GM21529 (cell line): ENCODE measurements around the gene CDC42BPG.
A peak's percentile ranks its signal among the peaks of the same experiment; 100 is the strongest.
"Not testable (repeated sequence)": the region's sequence is repeated elsewhere in the genome, so short reads cannot be mapped to it uniquely, and the experiment has no call there.

Experiments
- ATAC-seq: cut with Tn5 transposase; IDR thresholded peaks from one replicate; pipeline ENCODE4 v1.9.1; 2021; ENCODE audit not compliant: unreplicated experiment

CDC42BPG gene

DNA sequence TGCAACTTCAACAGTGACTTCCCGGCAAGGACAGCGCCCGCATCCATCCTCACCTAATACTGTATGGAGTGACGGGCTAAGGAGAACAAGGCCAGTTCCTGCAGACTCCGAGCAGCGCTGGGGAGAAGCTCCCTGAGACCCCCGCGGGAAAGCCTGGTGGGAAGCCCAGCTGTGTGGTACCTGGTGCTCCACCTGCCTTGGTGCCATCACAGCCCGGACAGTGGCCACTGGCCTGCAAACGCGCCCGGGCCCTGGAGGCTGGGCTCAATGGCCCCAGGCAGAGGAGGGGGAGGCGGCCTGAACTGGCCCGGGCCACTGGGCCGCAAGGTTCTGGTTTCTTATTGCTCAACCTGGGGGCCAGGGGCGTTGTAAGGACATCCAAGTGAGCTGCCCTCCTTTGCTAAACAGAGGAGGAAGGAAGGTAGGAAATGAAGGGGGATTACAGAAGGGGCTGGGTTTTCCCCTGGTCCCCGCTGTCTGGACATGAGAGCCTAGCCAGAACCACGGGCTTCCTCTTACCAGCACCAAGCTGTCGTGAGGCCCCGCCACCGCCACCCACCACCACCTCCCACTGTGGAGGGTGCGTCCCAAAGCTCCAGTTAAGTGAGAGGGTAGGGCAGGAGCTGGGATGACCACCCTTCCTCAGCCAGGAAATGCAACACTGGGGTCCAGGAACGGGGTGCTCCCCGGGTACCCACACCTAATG, 8.5 kb upstream of the CDC42BPG start:
- no peak for ATAC-seq

DNA sequence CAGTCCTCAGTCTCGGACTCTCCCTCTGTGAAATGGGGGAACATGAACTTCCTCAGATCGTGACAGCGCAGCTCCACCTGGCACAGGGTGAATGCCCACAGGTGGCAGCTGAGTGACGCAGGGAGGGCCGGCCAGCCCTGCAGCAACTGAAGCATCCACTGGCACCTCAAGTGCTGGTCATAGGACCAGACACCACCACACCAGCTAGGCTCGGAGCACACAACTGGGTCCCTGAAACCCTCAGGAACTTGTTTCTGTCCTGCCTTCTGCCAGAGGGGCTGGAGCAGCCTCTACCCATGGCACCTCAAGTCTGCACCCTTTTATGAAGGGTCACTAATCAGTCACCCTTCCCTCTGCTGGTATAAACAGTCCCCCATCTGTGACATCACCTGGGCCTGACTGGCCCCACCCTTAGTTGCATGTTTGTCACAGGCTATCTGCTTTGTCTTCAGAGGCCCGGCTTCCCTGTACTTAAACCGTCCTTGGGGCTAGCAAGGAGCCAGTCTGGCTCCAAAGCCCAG, 7.4 kb upstream of the CDC42BPG start:
- ATAC-seq = no peak

DNA sequence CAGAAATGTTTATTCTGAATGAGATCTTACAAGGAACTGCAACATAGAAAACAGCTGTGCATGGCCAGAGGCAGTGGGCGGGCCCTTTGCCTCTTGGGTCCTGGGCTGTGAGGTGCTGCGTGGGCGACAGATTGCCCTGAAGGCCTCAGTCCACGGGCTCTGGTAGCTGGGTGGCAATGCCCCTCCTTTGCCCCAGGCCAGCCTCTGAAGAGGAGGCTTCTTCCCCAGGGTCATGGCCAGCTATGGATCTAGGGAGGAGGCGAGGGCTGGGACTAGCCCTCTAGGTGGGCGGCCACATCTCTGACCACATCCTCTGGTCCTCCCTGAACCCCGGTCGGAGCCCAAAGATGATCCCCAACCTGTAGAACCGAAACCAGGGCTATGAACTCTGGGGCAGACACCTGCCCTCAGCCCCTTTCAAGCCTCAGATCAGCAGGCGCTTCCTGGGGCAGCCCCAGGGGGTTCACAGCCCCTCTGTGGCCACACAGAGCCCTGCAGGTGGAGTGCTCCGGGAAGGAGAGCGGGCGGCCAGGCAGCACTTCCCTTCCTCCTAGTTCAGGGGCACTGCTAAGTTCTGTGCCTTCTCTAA, 6.6 kb upstream of the CDC42BPG start:
- ATAC-seq = peak; percentile 68

DNA sequence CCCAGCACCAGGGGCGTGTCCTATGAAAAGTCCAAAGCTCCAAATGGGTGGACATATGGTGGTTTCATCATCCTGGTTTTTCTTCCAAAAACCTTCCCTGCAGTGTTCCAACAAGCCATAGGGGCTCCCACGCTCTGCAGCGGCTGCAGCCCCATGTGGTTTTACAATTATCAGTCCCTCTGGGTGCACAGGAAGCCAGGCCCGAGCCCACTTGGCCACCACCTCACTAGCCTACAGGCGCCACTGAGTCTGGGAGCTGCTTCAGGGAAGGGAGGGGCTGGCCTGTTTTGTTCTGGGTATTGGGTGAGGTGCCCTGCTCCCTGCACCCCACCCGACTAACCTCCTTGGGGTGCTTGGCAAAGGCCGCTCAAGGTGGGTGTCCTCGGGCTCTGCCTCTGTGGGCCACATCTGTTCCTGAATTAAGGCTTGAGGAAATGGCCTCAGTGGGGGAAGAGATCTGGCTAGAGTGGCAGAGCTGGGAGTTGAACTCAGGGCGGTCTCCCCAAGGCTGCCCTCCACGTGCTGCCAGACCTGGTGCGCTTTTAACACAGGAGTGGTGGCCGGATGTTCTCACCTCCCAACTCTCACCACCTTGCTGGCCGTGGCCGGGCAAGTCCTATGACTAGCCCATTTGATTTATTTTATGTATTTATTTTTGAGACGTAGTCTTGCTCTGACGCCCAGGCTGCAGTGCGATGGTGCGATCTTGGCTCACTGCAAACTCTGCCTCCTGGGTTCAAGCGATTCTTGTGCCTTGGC, 5.3 kb upstream of the CDC42BPG start:
- ATAC-seq = no peak

DNA sequence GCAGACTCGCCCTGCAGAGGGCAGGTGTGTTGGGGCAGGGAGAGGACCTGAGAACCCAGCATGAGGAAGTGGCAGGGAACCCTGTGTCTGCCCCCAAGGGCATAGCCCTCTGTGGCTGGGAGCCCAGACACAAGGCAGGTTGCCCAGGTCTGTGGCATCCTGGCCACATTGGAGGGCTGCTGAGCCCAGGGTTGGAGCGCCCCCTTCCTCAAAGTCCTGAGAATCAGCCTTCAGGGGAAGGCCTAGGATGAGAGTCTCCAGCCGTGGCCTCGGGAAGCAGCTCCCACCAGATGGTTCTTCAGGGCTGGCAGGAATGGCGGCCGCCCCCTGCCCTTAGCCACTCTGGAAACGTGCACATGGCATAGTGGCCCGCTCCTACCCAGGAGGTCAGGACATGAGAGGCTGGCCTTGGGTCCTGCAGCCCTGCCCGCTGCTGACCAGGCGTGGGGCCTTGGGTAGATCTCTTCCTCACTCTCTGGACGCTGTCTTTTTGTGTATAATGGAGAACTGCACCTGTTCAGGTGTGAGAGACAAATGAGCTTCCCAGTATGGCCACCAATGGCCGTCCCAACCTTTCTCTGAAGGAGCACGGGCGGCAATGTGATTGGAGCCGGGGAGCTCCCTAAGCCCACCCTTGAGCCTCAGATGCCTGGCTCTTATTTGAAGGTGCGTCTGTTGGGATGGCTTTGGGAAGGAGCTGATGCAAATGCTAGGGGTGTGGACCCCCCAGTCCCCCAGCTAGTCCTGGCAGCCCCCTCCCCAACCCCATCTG, 4.6 kb upstream of the CDC42BPG start:
- no peak for ATAC-seq

DNA sequence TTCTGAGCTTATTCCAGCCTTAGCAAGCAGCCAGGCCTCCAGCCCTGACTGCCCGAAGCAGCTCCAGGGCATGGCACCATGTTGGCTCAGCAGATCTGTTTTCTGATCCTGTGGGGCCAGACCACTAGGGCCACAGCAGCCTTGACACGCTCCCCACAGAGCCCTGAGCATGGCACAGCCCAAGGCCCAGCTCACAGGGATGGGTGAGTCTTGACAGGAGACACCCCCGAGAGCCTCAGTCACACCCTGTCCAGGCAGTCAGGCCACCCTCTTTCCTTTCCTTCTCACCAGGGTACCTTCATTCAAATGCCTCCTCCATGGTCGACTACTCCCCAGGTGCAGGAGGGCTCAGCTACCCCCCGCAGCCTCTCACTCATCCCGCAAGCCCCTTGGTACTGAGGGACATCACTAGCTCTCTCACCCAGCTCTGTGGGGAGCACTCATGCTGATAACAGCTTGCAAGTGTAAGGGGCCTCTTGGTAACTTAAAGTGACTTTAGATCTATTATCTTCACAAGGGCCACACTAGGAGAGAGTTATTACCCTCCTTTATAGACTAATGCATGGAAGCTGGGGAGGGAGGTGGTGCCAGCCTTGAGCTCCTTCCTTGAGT, 3.9 kb upstream of the CDC42BPG start:
- no peak for ATAC-seq

DNA sequence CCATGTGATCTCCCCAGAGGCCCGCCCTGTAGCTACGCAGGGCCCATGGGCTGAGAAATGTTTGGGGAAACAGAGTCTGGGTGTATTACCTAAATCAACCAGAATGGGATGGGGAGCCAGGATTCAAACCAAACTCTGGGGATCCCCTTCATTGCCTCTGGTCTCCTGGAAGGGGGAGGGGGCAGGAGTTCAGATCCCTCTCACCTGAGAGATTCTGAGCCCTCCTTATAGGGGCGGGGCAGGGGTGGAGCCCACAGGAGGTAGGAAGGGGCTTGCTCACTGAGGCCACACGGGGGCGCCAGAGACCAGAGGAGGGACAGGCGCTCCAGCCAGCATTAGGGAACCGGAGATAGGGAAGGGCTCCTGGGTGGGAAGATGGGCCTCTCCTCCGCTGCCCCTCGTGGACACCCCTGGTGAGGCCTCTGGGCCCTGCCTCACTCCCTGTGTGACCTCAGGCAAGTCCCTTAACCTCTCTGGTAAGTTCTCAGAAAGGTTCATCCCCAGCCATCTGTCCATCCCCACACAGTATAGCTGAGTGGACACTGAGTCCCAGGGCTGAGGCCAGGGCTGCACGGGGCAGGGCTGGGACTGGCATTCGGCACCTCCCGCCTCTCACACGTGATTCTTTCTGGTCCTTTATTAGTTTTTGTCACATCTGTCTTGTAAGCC, 2.7 kb upstream of the CDC42BPG start:
- ATAC-seq = no peak

GRCh38 chr11:64845776-64846129, 1.3 kb upstream of the CDC42BPG start:
- not testable (repeated sequence) for ATAC-seq

DNA sequence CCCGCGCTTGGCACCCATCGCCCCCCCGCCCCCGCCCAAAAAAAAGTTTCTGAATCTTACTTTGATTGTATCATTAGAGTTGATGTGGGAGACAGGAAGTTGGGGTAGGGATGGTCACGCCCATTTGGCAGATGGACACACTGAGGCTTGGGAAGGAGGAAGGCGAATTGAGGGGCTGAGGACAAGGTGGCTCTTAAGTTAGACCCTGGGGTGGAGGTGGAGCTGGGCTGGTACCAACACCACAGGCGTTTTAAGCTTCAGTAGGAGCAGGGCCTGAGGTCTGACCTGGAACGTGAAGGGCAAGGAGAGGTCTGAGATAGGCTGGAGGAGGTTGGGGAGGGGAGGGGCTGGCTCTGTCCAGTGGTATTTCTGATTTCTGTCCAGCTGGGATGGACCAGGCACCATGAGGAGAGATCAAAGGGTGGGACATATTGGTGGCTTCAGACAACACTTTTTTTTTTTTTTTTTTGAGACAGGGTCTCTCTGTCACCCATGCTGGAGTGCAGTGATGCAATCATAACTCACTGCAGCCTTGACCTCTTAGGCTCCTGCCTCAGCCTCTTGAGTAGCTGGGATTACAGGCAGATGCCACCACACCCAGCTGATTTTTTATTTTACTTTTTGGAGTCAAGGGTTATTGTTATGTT, 799 bp upstream of the CDC42BPG start:
- no peak for ATAC-seq

- no peak for ATAC-seq
Measured at GRCh38 chr11:64843686-64844329, 645 bp downstream of the CDC42BPG start.

DNA sequence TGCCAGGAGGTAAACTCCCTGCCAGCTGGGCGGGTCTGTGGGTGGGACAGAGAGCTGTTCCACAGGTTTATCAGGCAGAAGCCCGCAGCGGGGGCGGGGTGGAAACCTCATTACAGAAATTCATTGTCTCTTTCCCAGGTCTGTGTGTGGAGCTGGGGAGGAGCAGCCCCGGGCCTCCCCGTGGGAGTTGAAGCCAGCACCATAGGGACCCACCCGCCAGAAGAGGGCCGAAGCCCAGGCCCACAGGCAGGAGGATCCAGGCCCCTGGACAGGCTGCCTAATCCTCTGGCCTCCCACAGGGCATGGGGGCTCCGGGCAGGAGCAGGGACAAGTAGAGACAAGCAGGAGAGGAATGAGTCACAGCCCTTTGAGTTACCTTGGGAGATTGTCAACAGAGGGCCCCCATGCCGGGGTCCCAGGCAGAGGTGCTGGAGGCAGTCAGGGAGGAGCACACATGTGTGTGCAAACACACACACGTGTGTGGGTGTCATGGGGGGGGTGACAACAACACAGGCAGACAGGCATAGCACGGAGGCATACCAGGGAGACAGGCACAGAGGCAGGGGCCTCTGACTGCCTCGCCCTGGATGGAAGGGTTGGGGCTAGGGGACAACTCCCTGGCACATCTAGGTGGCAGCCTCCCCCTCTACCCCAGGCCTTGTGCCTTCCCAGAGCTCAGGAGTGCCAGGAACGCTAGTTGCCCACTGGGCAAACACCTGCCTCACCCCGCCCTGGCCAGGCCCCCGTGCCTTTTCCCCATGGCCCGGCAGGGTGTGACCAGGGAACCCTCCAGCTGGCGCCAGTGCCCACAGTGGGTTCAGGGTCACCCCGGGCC, 1.4 kb downstream of the CDC42BPG start:
- ATAC-seq = no peak

- ATAC-seq = no peak
Measured at GRCh38 chr11:64842366-64842759, 2.1 kb downstream of the CDC42BPG start.

GRCh38 chr11:64841592-64842365, 2.7 kb downstream of the CDC42BPG start:
- ATAC-seq = no peak

- ATAC-seq = no peak
Measured at GRCh38 chr11:64839887-64840782, 4.3 kb downstream of the CDC42BPG start.

GRCh38 chr11:64839335-64839734, 5.1 kb downstream of the CDC42BPG start:
- no peak for ATAC-seq

- ATAC-seq = no peak
Measured at GRCh38 chr11:64838600-64839334, 5.7 kb downstream of the CDC42BPG start.
